H1 (cell line): ENCODE results near the gene TTLL5. TPM values are rescaled to one million over a fixed set of nuclear protein-coding genes. Genes with fewer than 3 reads are reported as not detected.

Experiments used
- RBBP5 ChIP-seq: IDR thresholded peaks from 2 replicates; pipeline ENCODE4 v1.7.1; 2012; ENCODE audit warnings: low read depth, mild to moderate bottlenecking, inconsistent platforms, low read length, moderate library complexity, borderline replicate concordance
- polyA plus RNA-seq, 7 experiments: library from polyadenylated mRNA; depleted of rRNA in 3 of 7; stranded (reverse) in 5 of 7; unstranded in 2 of 7; fragments of >200 nt in 5 of 7; fragments of 200-250 nt in 2 of 7; gene quantifications; 1 replicate in 5 of 7; 2 replicates in 1 of 7; 4 replicates in 1 of 7; pipeline versions ENCODE4 v1.2.1 to v1.2.3, GENCODE V29; 2011 to 2013; ENCODE audit warnings: missing spikeins in 2 of 7, mixed read lengths in 2 of 7
- total RNA-seq: library from RNA; stranded (reverse); fragmentation: NEBNext Ultra II Directional; extraction: Animal tissue kit (Norgen Biotek cat#: 25700); gene quantifications from 2 replicates; pipeline ENCODE4 v1.2.1, GENCODE V29; 2021

Gene TTLL5
- total and polyA plus RNA-seq, 2 of the 8 experiments (the other 6 are each of a cell fraction or from before 2014, with no cell fraction given) = 16.1 to 45.9 TPM

DNA sequence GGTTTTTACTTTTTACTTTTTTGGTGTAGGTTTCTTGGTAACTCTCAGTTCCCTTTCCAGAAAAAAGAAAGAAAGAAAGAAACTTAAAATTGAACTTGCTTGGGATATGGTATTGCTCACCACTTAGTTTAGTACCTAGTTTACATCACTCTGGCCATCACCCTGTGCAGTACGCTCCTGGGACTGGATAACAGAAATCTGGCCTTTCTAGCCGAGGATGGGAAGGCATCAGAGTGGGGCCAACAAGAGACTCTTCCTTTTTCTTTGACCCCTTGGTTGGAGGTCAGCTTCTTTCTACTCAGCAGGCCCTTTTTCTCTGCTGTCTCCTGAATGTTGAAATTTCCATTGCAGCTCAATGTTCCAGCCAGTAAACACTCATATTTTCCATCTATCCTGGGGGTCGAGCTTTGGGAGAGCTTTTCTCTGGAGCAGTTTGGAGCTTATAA, 164.1 kb downstream of the TTLL5 start (continued):
- no peak for TF ChIP-seq RBBP5
